Measurements from ENCODE around the gene MRPL32.

DNA sequence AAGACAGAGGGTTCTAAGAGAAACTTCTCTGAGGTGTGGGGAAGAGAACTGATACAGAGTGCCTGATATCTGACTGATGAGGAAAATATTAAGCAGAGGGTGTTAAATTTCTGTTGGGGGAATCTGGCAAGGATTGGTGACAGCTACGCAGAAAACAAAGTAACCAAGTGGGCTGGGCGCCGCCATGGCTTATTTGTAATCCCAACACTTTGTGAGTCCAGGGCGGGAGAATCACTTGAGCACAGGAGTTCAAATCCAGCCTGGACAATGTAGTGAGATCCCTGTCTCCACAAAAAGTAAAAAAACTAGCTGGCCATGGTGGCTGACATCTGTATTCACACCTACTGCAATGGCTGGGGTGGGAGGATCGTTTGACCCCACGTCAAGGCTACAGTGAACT is 18.2 kb upstream of the MRPL32 start:
- TF ChIP-seq, protein P1, sequence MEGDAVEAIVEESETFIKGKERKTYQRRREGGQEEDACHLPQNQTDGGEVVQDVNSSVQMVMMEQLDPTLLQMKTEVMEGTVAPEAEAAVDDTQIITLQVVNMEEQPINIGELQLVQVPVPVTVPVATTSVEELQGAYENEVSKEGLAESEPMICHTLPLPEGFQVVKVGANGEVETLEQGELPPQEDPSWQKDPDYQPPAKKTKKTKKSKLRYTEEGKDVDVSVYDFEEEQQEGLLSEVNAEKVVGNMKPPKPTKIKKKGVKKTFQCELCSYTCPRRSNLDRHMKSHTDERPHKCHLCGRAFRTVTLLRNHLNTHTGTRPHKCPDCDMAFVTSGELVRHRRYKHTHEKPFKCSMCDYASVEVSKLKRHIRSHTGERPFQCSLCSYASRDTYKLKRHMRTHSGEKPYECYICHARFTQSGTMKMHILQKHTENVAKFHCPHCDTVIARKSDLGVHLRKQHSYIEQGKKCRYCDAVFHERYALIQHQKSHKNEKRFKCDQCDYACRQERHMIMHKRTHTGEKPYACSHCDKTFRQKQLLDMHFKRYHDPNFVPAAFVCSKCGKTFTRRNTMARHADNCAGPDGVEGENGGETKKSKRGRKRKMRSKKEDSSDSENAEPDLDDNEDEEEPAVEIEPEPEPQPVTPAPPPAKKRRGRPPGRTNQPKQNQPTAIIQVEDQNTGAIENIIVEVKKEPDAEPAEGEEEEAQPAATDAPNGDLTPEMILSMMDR (IDR thresholded peaks at IDR 0.05), result no peak
- no peak for TF ChIP-seq ZFX (IDR thresholded peaks at IDR 0.05; ENCODE audit: borderline replicate concordance)

Data from 22Rv1 (cell line).